ENCODE results near the gene THADA.

THADA gene

GRCh38 chr2:43324259-43325106 lies 271.4 kb downstream of the THADA start:
- Histone ChIP-seq H3K4me1 (ENCODE audit: low read length) (no peaks in the 10 kb centered on the region), H3K9me3 (ENCODE audit: insufficient read depth, low read length) (no peaks in the 10 kb centered on the region), H3K4me2 (ENCODE audit: low read length) (no peak overlapping the region), H3K79me2 (ENCODE audit: low read length) (no peaks in the 10 kb centered on the region), H4K20me1 (ENCODE audit: insufficient read depth, low read length) (no peaks in the 10 kb centered on the region), H2AFZ (ENCODE audit: low read depth, low read length) (no peak overlapping the region), H3K4me3 (ENCODE audit: low read length) (no peak overlapping the region), H3K36me3 (replicated peaks; ENCODE audit: low read depth, low read length) (peaks cover 10% of the 10 kb centered on the region), H3K27ac (ENCODE audit: low read length) (no peak overlapping the region), H3K27me3 (ENCODE audit: low read depth, low read length) (no peaks in the 10 kb centered on the region), H3K9ac (ENCODE audit: low read length) (no peak overlapping the region)
- TF ChIP-seq, protein P1, sequence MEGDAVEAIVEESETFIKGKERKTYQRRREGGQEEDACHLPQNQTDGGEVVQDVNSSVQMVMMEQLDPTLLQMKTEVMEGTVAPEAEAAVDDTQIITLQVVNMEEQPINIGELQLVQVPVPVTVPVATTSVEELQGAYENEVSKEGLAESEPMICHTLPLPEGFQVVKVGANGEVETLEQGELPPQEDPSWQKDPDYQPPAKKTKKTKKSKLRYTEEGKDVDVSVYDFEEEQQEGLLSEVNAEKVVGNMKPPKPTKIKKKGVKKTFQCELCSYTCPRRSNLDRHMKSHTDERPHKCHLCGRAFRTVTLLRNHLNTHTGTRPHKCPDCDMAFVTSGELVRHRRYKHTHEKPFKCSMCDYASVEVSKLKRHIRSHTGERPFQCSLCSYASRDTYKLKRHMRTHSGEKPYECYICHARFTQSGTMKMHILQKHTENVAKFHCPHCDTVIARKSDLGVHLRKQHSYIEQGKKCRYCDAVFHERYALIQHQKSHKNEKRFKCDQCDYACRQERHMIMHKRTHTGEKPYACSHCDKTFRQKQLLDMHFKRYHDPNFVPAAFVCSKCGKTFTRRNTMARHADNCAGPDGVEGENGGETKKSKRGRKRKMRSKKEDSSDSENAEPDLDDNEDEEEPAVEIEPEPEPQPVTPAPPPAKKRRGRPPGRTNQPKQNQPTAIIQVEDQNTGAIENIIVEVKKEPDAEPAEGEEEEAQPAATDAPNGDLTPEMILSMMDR (IDR thresholded peaks at IDR 0.05; ENCODE audit: low read depth, low read length), result no peak

- H3K27ac ChIP-seq (ENCODE audit: low read length), result no peak overlapping the region
- H3K9ac ChIP-seq (ENCODE audit: low read length), result no peak overlapping the region
- H3K4me3 ChIP-seq (ENCODE audit: low read length), result no peak overlapping the region
- H2AFZ ChIP-seq (ENCODE audit: low read depth, low read length), result no peak overlapping the region
- H3K27me3 ChIP-seq (ENCODE audit: low read depth, low read length), result no peaks in the 10 kb centered on the region
- H3K36me3 ChIP-seq (replicated peaks; ENCODE audit: low read depth, low read length), result peaks cover 10% of the 10 kb centered on the region
- TF ChIP-seq, protein P1 (IDR thresholded peaks at IDR 0.05; ENCODE audit: low read depth, low read length), result no peak
- TF ChIP-seq EZH2phosphoT487 (IDR thresholded peaks at IDR 0.05; ENCODE audit: low read depth), result no peak
- no peaks in the 10 kb centered on the region for H3K79me2 ChIP-seq (ENCODE audit: low read length)
- no peaks in the 10 kb centered on the region for H3K9me3 ChIP-seq (ENCODE audit: insufficient read depth, low read length)
- H3K4me2 ChIP-seq (ENCODE audit: low read length), result no peak overlapping the region
- H4K20me1 ChIP-seq (ENCODE audit: insufficient read depth, low read length), result no peaks in the 10 kb centered on the region
- H3K4me1 ChIP-seq (ENCODE audit: low read length), result no peaks in the 10 kb centered on the region
Observed at GRCh38 chr2:43323857-43324256, 272.0 kb downstream of the THADA start.

DNA sequence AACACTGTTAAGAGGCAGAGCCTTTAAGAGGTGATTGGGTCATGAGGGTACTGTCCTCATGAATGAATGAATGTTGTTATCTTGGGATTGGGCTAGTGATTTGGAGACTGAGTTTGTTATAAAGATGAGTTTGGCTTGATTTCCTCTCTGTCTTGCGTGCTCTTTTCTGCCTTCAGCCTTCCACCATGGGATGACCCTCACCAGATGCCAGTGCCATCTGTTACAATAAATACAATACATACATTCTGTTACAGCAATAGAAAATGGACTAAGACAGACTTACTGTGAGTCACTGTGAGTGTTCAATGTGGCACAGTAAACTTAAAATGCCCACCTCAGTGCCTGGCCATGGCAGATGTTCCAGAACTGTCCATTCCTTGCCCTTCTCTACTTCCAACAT lies 274.4 kb downstream of the THADA start:
- no peak overlapping the region for H3K27ac ChIP-seq (ENCODE audit: low read length)

DNA sequence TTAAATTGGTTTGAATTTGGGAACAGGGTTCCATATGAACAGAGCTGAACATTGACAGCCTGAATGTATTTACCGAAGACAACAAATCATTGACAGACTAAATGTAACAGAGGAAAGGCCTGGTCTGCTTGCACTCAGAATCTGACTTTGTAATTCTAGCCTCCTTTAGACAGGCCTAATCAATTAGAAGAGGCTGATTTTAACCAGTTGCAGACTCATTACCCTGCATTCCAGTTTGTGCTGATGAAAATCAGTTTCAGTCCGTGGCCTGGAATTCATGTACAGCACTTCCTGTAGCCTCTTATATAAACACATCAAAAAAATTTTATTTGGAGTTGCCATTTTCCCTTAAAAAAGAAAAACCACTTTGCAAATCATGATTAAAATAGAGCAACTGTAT lies 276.3 kb downstream of the THADA start:
- Histone ChIP-seq H2AFZ (ENCODE audit: low read depth, low read length) (no peak overlapping the region), H3K9me3 (ENCODE audit: insufficient read depth, low read length) (no peaks in the 10 kb centered on the region), H3K27me3 (ENCODE audit: low read depth, low read length) (no peaks in the 10 kb centered on the region), H4K20me1 (ENCODE audit: insufficient read depth, low read length) (no peaks in the 10 kb centered on the region), H3K4me3 (ENCODE audit: low read length) (no peak overlapping the region), H3K4me2 (ENCODE audit: low read length) (no peak overlapping the region), H3K4me1 (ENCODE audit: low read length) (no peaks in the 10 kb centered on the region), H3K27ac (ENCODE audit: low read length) (no peak overlapping the region), H3K9ac (ENCODE audit: low read length) (no peak overlapping the region), H3K79me2 (ENCODE audit: low read length) (no peaks in the 10 kb centered on the region), H3K36me3 (replicated peaks; ENCODE audit: low read depth, low read length) (peaks cover 8% of the 10 kb centered on the region)
- no peak for TF ChIP-seq EZH2phosphoT487 (IDR thresholded peaks at IDR 0.05; ENCODE audit: low read depth)
- TF ChIP-seq, protein P1 (IDR thresholded peaks at IDR 0.05; ENCODE audit: low read depth, low read length), result no peak

More for the DNA sequence above, 274.4 kb downstream of the THADA start:
- Histone ChIP-seq H3K4me3 (ENCODE audit: low read length) (no peak overlapping the region), H3K4me1 (ENCODE audit: low read length) (no peaks in the 10 kb centered on the region), H3K36me3 (replicated peaks; ENCODE audit: low read depth, low read length) (peaks cover 10% of the 10 kb centered on the region), H3K27me3 (ENCODE audit: low read depth, low read length) (no peaks in the 10 kb centered on the region), H3K9me3 (ENCODE audit: insufficient read depth, low read length) (no peaks in the 10 kb centered on the region), H3K79me2 (ENCODE audit: low read length) (no peaks in the 10 kb centered on the region), H2AFZ (ENCODE audit: low read depth, low read length) (no peak overlapping the region), H3K9ac (ENCODE audit: low read length) (no peak overlapping the region), H4K20me1 (ENCODE audit: insufficient read depth, low read length) (no peaks in the 10 kb centered on the region), H3K4me2 (ENCODE audit: low read length) (no peak overlapping the region)
- TF ChIP-seq, protein P1 (IDR thresholded peaks at IDR 0.05; ENCODE audit: low read depth, low read length), result no peak
- TF ChIP-seq EZH2phosphoT487 (IDR thresholded peaks at IDR 0.05; ENCODE audit: low read depth), result no peak
